Parathyroid adenoma (tissue), 2 donors: ENCODE results near the gene LSMEM2.
"Not testable (repeated sequence)": the region's sequence is repeated elsewhere in the genome, so short reads cannot be mapped to it uniquely, and the experiment has no call there.

Experiments used
- H2AFZ ChIP-seq: fragments of 300-600 bp; sonication (generic); one replicate; pipeline ENCODE4 v1.7.0; 2017; ENCODE audit warnings: antibody characterized with exemption, mild to moderate bottlenecking
- H3K27ac ChIP-seq: fragments of 300-600 bp; sonication (generic); one replicate; pipeline ENCODE4 v1.7.0; 2017
- H3K27me3 ChIP-seq: fragments of 300-600 bp; sonication (generic); one replicate; pipeline ENCODE4 v1.7.0; 2017; ENCODE audit warnings: low read length; ENCODE audit not compliant: control insufficient read depth, insufficient read depth
- H3K36me3 ChIP-seq: fragments of 300-600 bp; sonication (generic); one replicate; pipeline ENCODE4 v1.7.0; 2017; ENCODE audit warnings: low read length; ENCODE audit not compliant: control insufficient read depth, insufficient read depth
- H3K4me1 ChIP-seq: fragments of 300-600 bp; sonication (generic); one replicate; pipeline ENCODE4 v1.7.0; 2017; ENCODE audit warnings: control low read depth
- H3K4me2 ChIP-seq: fragments of 300-600 bp; sonication (generic); one replicate; pipeline ENCODE4 v1.7.0; 2017; ENCODE audit warnings: low read length
- H3K4me3 ChIP-seq: fragments of 300-600 bp; sonication (generic); one replicate; pipeline ENCODE4 v1.7.0; 2017; ENCODE audit warnings: low read depth, low read length
- H3K79me2 ChIP-seq: fragments of 300-600 bp; sonication (generic); one replicate; pipeline ENCODE4 v1.7.0; 2017; ENCODE audit warnings: control low read depth
- H3K9ac ChIP-seq: fragments of 300-600 bp; sonication (generic); one replicate; pipeline ENCODE4 v1.7.0; 2017; ENCODE audit warnings: mild to moderate bottlenecking
- H3K9me3 ChIP-seq: fragments of 300-600 bp; sonication (generic); one replicate; pipeline ENCODE4 v1.7.0; 2017; ENCODE audit warnings: low read length; ENCODE audit not compliant: control insufficient read depth
- CTCF ChIP-seq: fragments of 300-600 bp; sonication (generic); IDR thresholded peaks from one replicate; pipeline ENCODE4 v1.7.0; 2017; ENCODE audit warnings: antibody characterized with exemption, mild to moderate bottlenecking
- donor health status: primary hyperparathyroidism.

LSMEM2 gene

GRCh38 chr3:50278123-50278879 is 586 bp upstream of the LSMEM2 start:
- Histone ChIP-seq H3K4me1 (peaks cover 4% of the 10 kb centered on the region), H3K4me3 (no peak overlapping the region), H3K9me3 (no peaks in the 10 kb centered on the region), H3K4me2 (no peak overlapping the region), H2AFZ (no peak overlapping the region), H3K79me2 (peaks cover 3% of the 10 kb centered on the region), H3K27ac (no peak overlapping the region), H3K27me3 (no peaks in the 10 kb centered on the region), H3K36me3 (no peaks in the 10 kb centered on the region), H3K9ac (no peak overlapping the region)
- no peak for TF ChIP-seq CTCF

DNA sequence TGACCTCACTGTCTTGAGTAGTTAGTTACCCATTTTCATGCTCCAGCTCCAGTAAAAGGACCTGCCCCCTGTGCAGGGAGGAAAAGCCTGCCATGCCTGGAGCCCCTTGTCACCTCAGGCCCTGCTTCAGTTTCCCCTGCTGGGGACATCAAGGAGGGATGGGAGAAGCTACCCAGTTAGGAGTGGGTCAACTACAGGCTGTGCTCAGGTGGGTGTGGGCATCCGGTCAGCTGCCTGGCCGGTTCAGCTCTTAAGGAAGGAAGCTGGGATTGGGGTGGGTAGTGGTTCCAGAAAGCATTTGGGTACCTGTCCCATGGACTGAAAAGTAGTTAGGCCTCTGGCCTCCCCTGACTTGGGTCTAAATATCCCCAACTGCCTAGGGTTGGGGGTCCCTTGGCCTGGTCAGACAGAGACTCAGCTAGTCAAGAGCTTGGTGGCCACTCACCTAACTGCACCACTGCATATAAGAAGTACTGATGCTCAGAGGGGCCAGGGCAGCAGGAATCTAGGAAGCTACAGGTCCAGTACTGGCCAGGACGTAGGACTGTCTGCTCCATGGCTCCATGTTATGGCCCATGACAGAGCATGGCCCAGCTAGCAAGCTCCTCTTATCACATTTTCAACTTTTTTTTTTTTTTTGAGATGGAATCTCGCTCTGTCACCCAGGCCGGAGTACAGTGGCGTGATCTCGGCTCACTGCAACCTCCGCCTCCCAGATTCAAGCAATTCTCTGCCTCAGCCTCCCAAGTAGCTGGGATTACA is 549 bp downstream of the LSMEM2 start:
- Histone ChIP-seq H3K4me1 (no peaks in the 10 kb centered on the region), H3K9ac (no peak overlapping the region), H3K9me3 (no peaks in the 10 kb centered on the region), H2AFZ (no peak overlapping the region), H3K4me3 (no peak overlapping the region), H3K27me3 (no peaks in the 10 kb centered on the region), H3K4me2 (no peak overlapping the region), H3K79me2 (no peaks in the 10 kb centered on the region), H3K36me3 (no peaks in the 10 kb centered on the region), H3K27ac (no peak overlapping the region)
- no peak for TF ChIP-seq CTCF

DNA sequence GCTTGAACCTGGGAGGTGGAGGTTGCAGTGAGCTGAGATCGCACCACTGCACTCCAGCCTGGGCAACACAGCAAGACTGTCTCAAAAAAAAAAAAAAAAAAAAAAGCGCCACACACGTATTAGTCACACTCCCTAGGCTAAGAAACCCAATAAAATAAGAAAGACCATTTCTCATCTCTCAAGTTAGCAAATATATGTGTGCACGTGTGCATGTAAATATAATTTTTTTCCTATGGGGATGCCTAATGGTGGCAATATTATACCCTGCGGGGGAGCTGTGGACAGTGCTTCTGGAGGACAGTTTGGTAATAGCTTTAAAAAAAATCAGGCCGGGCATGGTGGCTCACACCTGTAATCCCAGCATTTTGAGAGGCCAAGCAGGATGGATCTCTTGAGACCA is 5.2 kb downstream of the LSMEM2 start:
- H3K4me1 ChIP-seq, H3K79me2 ChIP-seq, H2AFZ ChIP-seq, H3K27ac ChIP-seq, H3K9me3 ChIP-seq, H3K4me3 ChIP-seq, H3K9ac ChIP-seq, H3K4me2 ChIP-seq, H3K36me3 ChIP-seq, H3K27me3 ChIP-seq: not testable (repeated sequence)

DNA sequence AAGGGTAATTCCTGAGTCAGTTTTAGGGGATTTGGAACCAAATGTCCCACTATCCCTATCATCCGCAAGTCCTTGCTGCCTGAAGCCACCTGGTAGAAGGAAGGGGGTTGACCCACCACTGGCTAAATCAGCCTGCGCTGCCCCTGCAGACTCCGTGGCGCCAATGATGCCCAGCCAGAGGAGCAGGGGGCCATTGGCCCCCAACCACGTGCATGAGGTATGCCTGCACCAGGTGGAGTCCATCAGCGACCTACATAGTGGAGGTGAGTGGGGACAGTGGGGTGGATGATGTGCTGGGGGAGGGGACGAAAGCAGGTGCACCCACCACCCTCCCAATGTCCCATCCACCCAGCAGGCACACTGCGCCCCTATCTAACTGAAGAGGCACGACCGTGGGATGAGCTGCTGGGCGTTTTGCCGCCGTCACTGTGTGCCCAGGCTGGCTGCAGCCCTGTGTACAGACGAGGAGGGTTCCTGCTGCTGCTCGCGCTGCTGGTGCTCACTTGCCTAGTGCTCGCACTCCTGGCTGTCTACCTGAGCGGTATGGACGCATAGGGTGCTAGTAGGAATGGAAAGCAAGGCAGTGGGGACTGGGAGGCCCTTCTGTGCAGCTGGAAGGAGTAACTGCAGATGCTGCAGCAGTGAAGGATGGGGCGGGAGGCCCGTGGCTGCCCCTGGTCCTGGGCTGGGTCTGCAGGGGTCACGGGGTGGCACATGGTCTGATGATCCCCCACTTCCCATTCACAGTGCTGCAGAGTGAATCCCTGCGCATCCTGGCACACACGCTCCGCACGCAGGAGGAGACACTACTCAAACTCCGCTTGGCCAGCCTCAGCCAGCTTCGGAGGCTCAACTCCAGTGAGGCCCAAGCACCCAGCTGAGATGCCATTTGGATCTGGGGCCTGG is 7.7 kb downstream of the LSMEM2 start:
- no peak overlapping the region for H3K27ac ChIP-seq
- H3K9me3 ChIP-seq = no peaks in the 10 kb centered on the region
- H3K4me3 ChIP-seq = no peak overlapping the region
- H2AFZ ChIP-seq = no peak overlapping the region
- H3K9ac ChIP-seq = no peak overlapping the region
- peaks cover 5% of the 10 kb centered on the region for H3K79me2 ChIP-seq
- no peaks in the 10 kb centered on the region for H3K36me3 ChIP-seq
- H3K4me1 ChIP-seq = peaks cover 2% of the 10 kb centered on the region
- no peaks in the 10 kb centered on the region for H3K27me3 ChIP-seq
- no peak overlapping the region for H3K4me2 ChIP-seq
- no peak for TF ChIP-seq CTCF

DNA sequence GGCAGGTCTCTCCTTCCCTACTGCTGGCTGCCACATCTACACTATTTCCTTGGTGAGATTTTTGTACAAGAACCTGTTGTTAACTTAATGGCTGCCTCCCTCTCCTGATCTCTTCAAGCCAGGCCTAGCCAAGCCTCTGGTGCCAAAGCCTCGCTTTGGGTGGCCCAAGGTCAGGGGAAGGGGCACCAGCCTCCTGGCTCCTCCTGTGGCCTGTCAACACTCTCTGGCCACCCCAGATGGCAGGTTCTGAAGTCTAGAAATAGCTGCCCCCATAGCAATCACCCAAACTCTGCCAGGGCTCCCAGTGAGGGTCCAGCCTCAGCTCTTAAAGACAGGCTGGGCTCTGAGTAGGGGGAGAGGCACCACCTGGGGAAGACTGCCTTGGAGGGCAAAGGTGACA is 8.4 kb downstream of the LSMEM2 start:
- Histone ChIP-seq H3K4me1 (peaks cover 3% of the 10 kb centered on the region), H3K4me3 (no peak overlapping the region), H3K9me3 (no peaks in the 10 kb centered on the region), H3K79me2 (peaks cover 5% of the 10 kb centered on the region), H3K27ac (no peak overlapping the region), H3K36me3 (no peaks in the 10 kb centered on the region), H3K27me3 (no peaks in the 10 kb centered on the region), H3K9ac (no peak overlapping the region), H2AFZ (no peak overlapping the region), H3K4me2 (no peak overlapping the region)
- no peak for TF ChIP-seq CTCF
